ENCODE data around the gene PXN.
"Not testable (repeated sequence)": the region's sequence is repeated elsewhere in the genome, so short reads cannot be mapped to it uniquely, and the experiment has no call there.

Gene PXN

GRCh38 chr12:120193286-120193685 is 72.2 kb downstream of the PXN start:
- Histone ChIP-seq H3K4me3 (ENCODE audit: insufficient read depth, low read depth, low read length) (peak overlapping the region; percentile 92), H3K36me3 (ENCODE audit: control insufficient read depth, insufficient read depth, low read length) (peaks cover 33% of the 10 kb centered on the region)
- not testable (repeated sequence) for H3K27me3 ChIP-seq (ENCODE audit: control insufficient read depth, insufficient read depth, low read length, poor library complexity, severe bottlenecking); H3K4me1 ChIP-seq (ENCODE audit: control insufficient read depth, insufficient read depth, low read length); H3K27ac ChIP-seq (ENCODE audit: insufficient read depth, low read depth, low read length, poor library complexity, severe bottlenecking); H3K9me3 ChIP-seq (ENCODE audit: control insufficient read depth, low read length)
- WGBS, 2 experiments: 91 to 92% methylated on average over 8 of the region's 8 CpGs

DNA sequence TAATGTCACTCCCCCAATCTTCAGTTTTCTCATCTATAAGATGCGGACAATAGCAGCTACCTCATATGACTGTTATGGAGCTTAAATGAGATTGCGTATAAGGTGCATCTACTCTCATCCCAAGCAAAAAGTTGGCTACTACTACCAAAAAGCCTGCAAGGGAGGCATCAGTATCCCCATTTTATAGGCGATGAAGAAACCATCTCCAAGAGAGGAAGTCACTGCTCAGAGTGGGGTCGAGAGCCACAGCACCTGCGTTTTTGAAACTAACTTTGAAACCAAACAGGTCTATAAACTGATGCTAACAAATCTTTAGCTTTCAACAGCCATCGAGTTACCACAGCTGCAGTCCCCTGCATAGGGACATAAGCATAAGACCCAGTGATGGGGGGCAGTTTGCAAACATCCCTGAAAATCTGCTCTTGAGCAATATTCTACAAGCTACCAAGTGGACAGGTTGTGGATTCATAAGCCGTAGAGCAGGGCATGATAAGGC is 74.5 kb downstream of the PXN start:
- WGBS, 2 experiments: 95 to 97% methylated on average over 7 of the region's 7 CpGs
- Histone ChIP-seq H3K27me3 (ENCODE audit: control insufficient read depth, insufficient read depth, low read length, poor library complexity, severe bottlenecking) (no peaks in the 10 kb centered on the region), H3K27ac (ENCODE audit: insufficient read depth, low read depth, low read length, poor library complexity, severe bottlenecking) (no peak overlapping the region), H3K9me3 (ENCODE audit: control insufficient read depth, low read length) (no peaks in the 10 kb centered on the region), H3K4me1 (ENCODE audit: control insufficient read depth, insufficient read depth, low read length) (peaks cover 6% of the 10 kb centered on the region), H3K4me3 (ENCODE audit: insufficient read depth, low read depth, low read length) (no peak overlapping the region), H3K36me3 (ENCODE audit: control insufficient read depth, insufficient read depth, low read length) (peaks cover 16% of the 10 kb centered on the region)

DNA sequence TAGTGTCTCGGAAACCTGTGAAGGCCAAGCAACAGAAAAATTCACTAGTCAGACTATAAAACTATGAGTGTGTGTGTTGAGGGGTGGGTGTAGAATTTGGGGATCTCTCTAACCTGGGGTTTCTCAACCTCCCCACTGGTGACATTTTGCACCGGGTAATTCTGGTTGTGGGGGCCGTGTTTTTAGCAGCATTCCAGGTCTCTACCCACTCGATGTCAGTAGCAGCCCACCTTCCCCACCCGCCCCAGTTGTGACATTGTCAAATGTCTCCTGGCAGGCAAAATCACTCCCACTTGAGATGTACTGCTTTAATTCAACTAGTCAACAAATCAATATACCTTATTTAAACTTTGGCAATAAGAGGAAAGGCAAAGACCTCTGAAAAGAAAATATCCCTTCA is 75.1 kb downstream of the PXN start:
- H3K27ac ChIP-seq (ENCODE audit: insufficient read depth, low read depth, low read length, poor library complexity, severe bottlenecking): no peak overlapping the region
- peaks cover 13% of the 10 kb centered on the region for H3K36me3 ChIP-seq (ENCODE audit: control insufficient read depth, insufficient read depth, low read length)
- H3K9me3 ChIP-seq (ENCODE audit: control insufficient read depth, low read length): no peaks in the 10 kb centered on the region
- peaks cover 6% of the 10 kb centered on the region for H3K4me1 ChIP-seq (ENCODE audit: control insufficient read depth, insufficient read depth, low read length)
- no peaks in the 10 kb centered on the region for H3K27me3 ChIP-seq (ENCODE audit: control insufficient read depth, insufficient read depth, low read length, poor library complexity, severe bottlenecking)
- 95 to 97% methylated on average over 5 of the region's 5 CpGs for WGBS, 2 experiments
- no peak overlapping the region for H3K4me3 ChIP-seq (ENCODE audit: insufficient read depth, low read depth, low read length)

- no peaks in the 10 kb centered on the region for H3K27me3 ChIP-seq (ENCODE audit: control insufficient read depth, insufficient read depth, low read length, poor library complexity, severe bottlenecking)
- 92 to 96% methylated on average over 4 of the region's 4 CpGs for WGBS, 2 experiments
- H3K27ac ChIP-seq (ENCODE audit: insufficient read depth, low read depth, low read length, poor library complexity, severe bottlenecking): no peak overlapping the region
- H3K9me3 ChIP-seq (ENCODE audit: control insufficient read depth, low read length): no peaks in the 10 kb centered on the region
- no peak overlapping the region for H3K4me3 ChIP-seq (ENCODE audit: insufficient read depth, low read depth, low read length)
- peaks cover 27% of the 10 kb centered on the region for H3K36me3 ChIP-seq (ENCODE audit: control insufficient read depth, insufficient read depth, low read length)
- no peaks in the 10 kb centered on the region for H3K4me1 ChIP-seq (ENCODE audit: control insufficient read depth, insufficient read depth, low read length)
These were observed 78.9 kb downstream of the PXN start for GRCh38 chr12:120186654-120187053.

- peaks cover 38% of the 10 kb centered on the region for H3K36me3 ChIP-seq (ENCODE audit: control insufficient read depth, insufficient read depth, low read length)
- no peaks in the 10 kb centered on the region for H3K9me3 ChIP-seq (ENCODE audit: control insufficient read depth, low read length)
- no peak overlapping the region for H3K4me3 ChIP-seq (ENCODE audit: insufficient read depth, low read depth, low read length)
- 94 to 98% methylated on average over 5 of the region's 5 CpGs for whole genome bisulfite sequencing, 2 experiments
- no peak overlapping the region for H3K27ac ChIP-seq (ENCODE audit: insufficient read depth, low read depth, low read length, poor library complexity, severe bottlenecking)
- no peaks in the 10 kb centered on the region for H3K4me1 ChIP-seq (ENCODE audit: control insufficient read depth, insufficient read depth, low read length)
- H3K27me3 ChIP-seq (ENCODE audit: control insufficient read depth, insufficient read depth, low read length, poor library complexity, severe bottlenecking): no peaks in the 10 kb centered on the region
These were observed 82.3 kb downstream of the PXN start for GRCh38 chr12:120183211-120183631.

GRCh38 chr12:120181991-120182631 is 83.4 kb downstream of the PXN start:
- no peaks in the 10 kb centered on the region for H3K9me3 ChIP-seq (ENCODE audit: control insufficient read depth, low read length)
- no peaks in the 10 kb centered on the region for H3K4me1 ChIP-seq (ENCODE audit: control insufficient read depth, insufficient read depth, low read length)
- H3K36me3 ChIP-seq (ENCODE audit: control insufficient read depth, insufficient read depth, low read length): peaks cover 42% of the 10 kb centered on the region
- WGBS, 2 experiments: 94% methylated on average over 8 of the region's 8 CpGs
- no peak overlapping the region for H3K27ac ChIP-seq (ENCODE audit: insufficient read depth, low read depth, low read length, poor library complexity, severe bottlenecking)
- H3K27me3 ChIP-seq (ENCODE audit: control insufficient read depth, insufficient read depth, low read length, poor library complexity, severe bottlenecking): no peaks in the 10 kb centered on the region
- H3K4me3 ChIP-seq (ENCODE audit: insufficient read depth, low read depth, low read length): no peak overlapping the region

DNA sequence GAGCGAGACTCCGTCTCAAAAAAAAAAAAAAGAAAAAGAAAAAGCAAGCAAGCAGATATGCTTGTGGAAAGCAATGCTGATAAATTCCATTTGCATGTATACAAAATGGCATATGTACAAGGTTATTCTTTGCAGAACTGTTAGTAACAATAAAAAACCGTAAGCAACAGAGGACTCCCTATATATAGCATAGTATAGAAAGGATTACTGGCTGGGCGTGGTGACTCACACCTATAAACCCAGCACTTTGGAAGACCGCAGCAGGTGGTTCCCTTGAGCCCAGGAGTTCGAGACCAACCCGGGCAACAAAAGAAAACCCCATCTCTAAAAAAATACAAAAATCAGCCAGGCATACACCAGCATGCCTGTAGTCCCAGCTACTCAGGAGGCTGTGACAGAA is 84.6 kb downstream of the PXN start:
- no peaks in the 10 kb centered on the region for H3K4me1 ChIP-seq (ENCODE audit: control insufficient read depth, insufficient read depth, low read length)
- 88 to 96% methylated on average over 6 to 7 of the region's 7 CpGs for WGBS, 2 experiments
- H3K4me3 ChIP-seq (ENCODE audit: insufficient read depth, low read depth, low read length): no peak overlapping the region
- H3K27me3 ChIP-seq (ENCODE audit: control insufficient read depth, insufficient read depth, low read length, poor library complexity, severe bottlenecking): no peaks in the 10 kb centered on the region
- peaks cover 50% of the 10 kb centered on the region for H3K36me3 ChIP-seq (ENCODE audit: control insufficient read depth, insufficient read depth, low read length)
- no peak overlapping the region for H3K27ac ChIP-seq (ENCODE audit: insufficient read depth, low read depth, low read length, poor library complexity, severe bottlenecking)
- H3K9me3 ChIP-seq (ENCODE audit: control insufficient read depth, low read length): no peaks in the 10 kb centered on the region

GRCh38 chr12:120175537-120175936 is 90.0 kb downstream of the PXN start:
- WGBS, 2 experiments: 96 to 98% methylated on average over 11 of the region's 11 CpGs
- Histone ChIP-seq H3K4me3 (ENCODE audit: insufficient read depth, low read depth, low read length) (no peak overlapping the region), H3K36me3 (ENCODE audit: control insufficient read depth, insufficient read depth, low read length) (peaks cover 72% of the 10 kb centered on the region), H3K4me1 (ENCODE audit: control insufficient read depth, insufficient read depth, low read length) (no peaks in the 10 kb centered on the region), H3K9me3 (ENCODE audit: control insufficient read depth, low read length) (no peaks in the 10 kb centered on the region), H3K27me3 (ENCODE audit: control insufficient read depth, insufficient read depth, low read length, poor library complexity, severe bottlenecking) (no peaks in the 10 kb centered on the region), H3K27ac (ENCODE audit: insufficient read depth, low read depth, low read length, poor library complexity, severe bottlenecking) (no peak overlapping the region)

DNA sequence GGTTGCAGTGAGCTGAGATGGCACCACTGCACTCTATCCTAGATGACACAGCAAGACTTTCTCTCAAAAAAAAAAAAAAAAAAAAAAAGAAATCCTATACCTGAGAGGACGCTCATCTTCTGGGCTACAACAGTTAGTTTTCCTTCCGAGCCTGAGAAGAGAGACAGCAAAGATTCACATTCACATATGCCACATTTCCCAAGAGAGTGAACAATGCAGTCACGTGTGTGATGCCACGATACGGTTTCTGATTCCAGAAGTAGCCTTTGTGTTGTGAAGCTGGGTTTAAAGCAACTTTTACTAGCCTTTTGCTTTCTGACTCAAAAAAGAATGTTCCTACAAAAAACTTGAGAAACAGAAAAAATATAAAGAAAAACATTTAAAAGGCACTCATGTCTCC is 90.5 kb downstream of the PXN start:
- H3K4me3 ChIP-seq (ENCODE audit: insufficient read depth, low read depth, low read length): no peak overlapping the region
- H3K36me3 ChIP-seq (ENCODE audit: control insufficient read depth, insufficient read depth, low read length): peaks cover 74% of the 10 kb centered on the region
- no peaks in the 10 kb centered on the region for H3K27me3 ChIP-seq (ENCODE audit: control insufficient read depth, insufficient read depth, low read length, poor library complexity, severe bottlenecking)
- no peaks in the 10 kb centered on the region for H3K4me1 ChIP-seq (ENCODE audit: control insufficient read depth, insufficient read depth, low read length)
- H3K9me3 ChIP-seq (ENCODE audit: control insufficient read depth, low read length): no peaks in the 10 kb centered on the region
- 95 to 98% methylated on average over 5 of the region's 5 CpGs for WGBS, 2 experiments
- H3K27ac ChIP-seq (ENCODE audit: insufficient read depth, low read depth, low read length, poor library complexity, severe bottlenecking): no peak overlapping the region

DNA sequence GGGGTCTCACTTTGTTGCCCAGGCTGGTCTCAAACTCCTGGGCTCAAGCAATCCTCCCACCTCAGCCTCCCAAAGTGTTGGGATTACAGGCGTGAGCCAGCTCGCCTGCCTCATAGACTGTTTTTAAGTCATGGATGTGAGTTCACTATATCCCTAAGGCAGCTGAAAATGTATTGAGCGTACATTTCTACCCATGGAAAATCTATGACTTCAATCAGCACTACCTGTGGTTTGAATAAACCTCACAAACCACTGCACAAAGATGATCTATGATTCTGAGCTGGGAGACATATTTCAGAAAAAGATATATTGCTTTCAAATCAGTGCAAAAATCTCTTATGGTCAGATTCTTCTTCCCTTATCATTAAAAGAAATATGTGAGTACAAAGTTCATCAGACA is 93.5 kb downstream of the PXN start:
- WGBS, 2 experiments: 96 to 98% methylated on average over 3 of the region's 3 CpGs
- Histone ChIP-seq H3K27me3 (ENCODE audit: control insufficient read depth, insufficient read depth, low read length, poor library complexity, severe bottlenecking) (no peaks in the 10 kb centered on the region), H3K27ac (ENCODE audit: insufficient read depth, low read depth, low read length, poor library complexity, severe bottlenecking) (no peak overlapping the region), H3K4me3 (ENCODE audit: insufficient read depth, low read depth, low read length) (no peak overlapping the region), H3K9me3 (ENCODE audit: control insufficient read depth, low read length) (no peaks in the 10 kb centered on the region), H3K36me3 (ENCODE audit: control insufficient read depth, insufficient read depth, low read length) (peaks cover 67% of the 10 kb centered on the region), H3K4me1 (ENCODE audit: control insufficient read depth, insufficient read depth, low read length) (no peaks in the 10 kb centered on the region)

Measured in ectodermal cell (in vitro differentiated cells).